Loucy (cell line): ENCODE results near the gene GRN.

Experiments
- EZH2phosphoT487 ChIP-seq: fragments of 200-600 bp; IDR thresholded peaks from 2 replicates; pipeline ENCODE4 v1.6.1; 2018; ENCODE audit warnings: antibody characterized with exemption, mild to moderate bottlenecking, moderate library complexity, borderline replicate concordance
- TF ChIP-seq, protein P1 (sequence below): fragments of 200-600 bp; sonication (generic); conservative IDR thresholded peaks from 2 replicates; pipeline ENCODE4 v1.5.1; 2014; ENCODE audit warnings: mild to moderate bottlenecking, antibody characterized with exemption, low read length

DNA sequence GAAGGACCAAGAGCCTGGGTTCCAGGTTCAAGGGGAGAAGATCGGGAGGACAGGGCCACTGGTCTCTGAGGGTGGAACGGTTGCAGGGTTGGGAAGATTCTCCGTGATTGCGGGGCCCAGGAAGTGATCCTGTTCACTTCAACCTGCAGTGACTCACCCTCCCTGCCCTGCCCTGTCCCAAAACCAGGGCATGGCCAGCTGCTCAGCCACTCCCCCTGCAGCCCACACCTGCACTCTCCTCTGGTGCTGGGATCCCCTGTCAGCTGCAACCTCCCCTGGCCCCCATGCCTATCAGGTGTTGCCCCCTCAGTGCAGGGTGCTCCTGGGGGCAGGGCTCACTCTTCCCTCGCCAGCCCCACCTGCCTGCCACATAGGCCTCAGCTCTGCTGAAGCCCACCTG lies 35.6 kb upstream of the GRN start:
- TF ChIP-seq, protein P1, sequence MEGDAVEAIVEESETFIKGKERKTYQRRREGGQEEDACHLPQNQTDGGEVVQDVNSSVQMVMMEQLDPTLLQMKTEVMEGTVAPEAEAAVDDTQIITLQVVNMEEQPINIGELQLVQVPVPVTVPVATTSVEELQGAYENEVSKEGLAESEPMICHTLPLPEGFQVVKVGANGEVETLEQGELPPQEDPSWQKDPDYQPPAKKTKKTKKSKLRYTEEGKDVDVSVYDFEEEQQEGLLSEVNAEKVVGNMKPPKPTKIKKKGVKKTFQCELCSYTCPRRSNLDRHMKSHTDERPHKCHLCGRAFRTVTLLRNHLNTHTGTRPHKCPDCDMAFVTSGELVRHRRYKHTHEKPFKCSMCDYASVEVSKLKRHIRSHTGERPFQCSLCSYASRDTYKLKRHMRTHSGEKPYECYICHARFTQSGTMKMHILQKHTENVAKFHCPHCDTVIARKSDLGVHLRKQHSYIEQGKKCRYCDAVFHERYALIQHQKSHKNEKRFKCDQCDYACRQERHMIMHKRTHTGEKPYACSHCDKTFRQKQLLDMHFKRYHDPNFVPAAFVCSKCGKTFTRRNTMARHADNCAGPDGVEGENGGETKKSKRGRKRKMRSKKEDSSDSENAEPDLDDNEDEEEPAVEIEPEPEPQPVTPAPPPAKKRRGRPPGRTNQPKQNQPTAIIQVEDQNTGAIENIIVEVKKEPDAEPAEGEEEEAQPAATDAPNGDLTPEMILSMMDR = no peak
- no peak for TF ChIP-seq EZH2phosphoT487
